ENCODE measurements around the gene GRIPAP1. TPM values are rescaled to one million over a fixed set of nuclear protein-coding genes. Genes with fewer than 3 reads are reported as not detected.
"Not testable (repeated sequence)": the region's sequence is repeated elsewhere in the genome, so short reads cannot be mapped to it uniquely, and the experiment has no call there.

The GRIPAP1 gene
- total RNA-seq, 1 experiment from 2014 or later, result 19.4 TPM

GRCh38 chrX:49001521-49002090, 458 bp downstream of the GRIPAP1 start:
- no peaks in the 10 kb centered on the region for H3K27me3 ChIP-seq
- H3K4me1 ChIP-seq, result no peaks in the 10 kb centered on the region
- H3K4me3 ChIP-seq, result peak overlapping the region; percentile 69
- DNase-seq, result peak; percentile 41 to 49
- no peaks in the 10 kb centered on the region for H3K36me3 ChIP-seq
- H3K9me3 ChIP-seq (replicated peaks), result no peaks in the 10 kb centered on the region
- H3K27ac ChIP-seq, result peak overlapping the region; percentile 92

- Histone ChIP-seq H3K27me3 (no peaks in the 10 kb centered on the region), H3K4me1 (no peaks in the 10 kb centered on the region), H3K36me3 (no peaks in the 10 kb centered on the region), H3K27ac (no peak overlapping the region), H3K9me3 (replicated peaks) (no peaks in the 10 kb centered on the region), H3K4me3 (no peak overlapping the region)
- DNase-seq, result no peak
These were observed 1.4 kb downstream of the GRIPAP1 start for GRCh38 chrX:49000636-49001035.

- H3K9me3 ChIP-seq (replicated peaks), result no peaks in the 10 kb centered on the region
- no peaks in the 10 kb centered on the region for H3K27me3 ChIP-seq
- no peaks in the 10 kb centered on the region for H3K36me3 ChIP-seq
- DNase-seq, result no peak
- no peak overlapping the region for H3K4me3 ChIP-seq
- H3K27ac ChIP-seq, result no peak overlapping the region
- H3K4me1 ChIP-seq, result no peaks in the 10 kb centered on the region
These were observed 3.0 kb downstream of the GRIPAP1 start for GRCh38 chrX:48999030-48999429.

- H3K9me3 ChIP-seq (replicated peaks), result no peaks in the 10 kb centered on the region
- DNase-seq, result no peak
- no peaks in the 10 kb centered on the region for H3K4me1 ChIP-seq
- no peak overlapping the region for H3K4me3 ChIP-seq
- no peaks in the 10 kb centered on the region for H3K27me3 ChIP-seq
- H3K36me3 ChIP-seq, result no peaks in the 10 kb centered on the region
- H3K27ac ChIP-seq, result no peak overlapping the region
These were observed 3.7 kb downstream of the GRIPAP1 start for GRCh38 chrX:48998391-48998790.

GRCh38 chrX:48997865-48998264, 4.2 kb downstream of the GRIPAP1 start:
- Histone ChIP-seq H3K9me3 (replicated peaks) (no peaks in the 10 kb centered on the region), H3K4me3 (no peak overlapping the region), H3K27me3 (no peaks in the 10 kb centered on the region), H3K4me1 (no peaks in the 10 kb centered on the region), H3K36me3 (no peaks in the 10 kb centered on the region), H3K27ac (no peak overlapping the region)
- DNase-seq, result no peak

GRCh38 chrX:48997455-48997854, 4.6 kb downstream of the GRIPAP1 start:
- DNase-seq, result no peak
- Histone ChIP-seq H3K36me3 (no peaks in the 10 kb centered on the region), H3K4me3 (no peak overlapping the region), H3K9me3 (replicated peaks) (no peaks in the 10 kb centered on the region), H3K27ac (no peak overlapping the region), H3K4me1 (no peaks in the 10 kb centered on the region), H3K27me3 (no peaks in the 10 kb centered on the region)

GRCh38 chrX:48996969-48997368, 5.1 kb downstream of the GRIPAP1 start:
- no peaks in the 10 kb centered on the region for H3K27me3 ChIP-seq
- no peak overlapping the region for H3K27ac ChIP-seq
- H3K9me3 ChIP-seq (replicated peaks), result no peaks in the 10 kb centered on the region
- peak; percentile 7 to 32 for DNase-seq
- no peaks in the 10 kb centered on the region for H3K4me1 ChIP-seq
- no peaks in the 10 kb centered on the region for H3K36me3 ChIP-seq
- H3K4me3 ChIP-seq, result no peak overlapping the region

- no peaks in the 10 kb centered on the region for H3K36me3 ChIP-seq
These were observed 9.7 kb downstream of the GRIPAP1 start for GRCh38 chrX:48992341-48992740.

GRCh38 chrX:48989483-48989882, 12.6 kb downstream of the GRIPAP1 start:
- Histone ChIP-seq H3K27me3 (no peaks in the 10 kb centered on the region), H3K9me3 (replicated peaks) (no peaks in the 10 kb centered on the region), H3K4me3 (no peak overlapping the region), H3K4me1 (no peaks in the 10 kb centered on the region), H3K27ac (no peak overlapping the region), H3K36me3 (no peaks in the 10 kb centered on the region)
- no peak for DNase-seq

More at GRCh38 chrX:48992341-48992740, 9.7 kb downstream of the GRIPAP1 start:
- H3K27ac ChIP-seq, result no peak overlapping the region
- no peaks in the 10 kb centered on the region for H3K9me3 ChIP-seq (replicated peaks)
- H3K4me3 ChIP-seq, result no peak overlapping the region
- no peaks in the 10 kb centered on the region for H3K27me3 ChIP-seq
- no peak for DNase-seq
- no peaks in the 10 kb centered on the region for H3K4me1 ChIP-seq

GRCh38 chrX:48983896-48984295, 18.2 kb downstream of the GRIPAP1 start:
- no peaks in the 10 kb centered on the region for H3K4me1 ChIP-seq
- no peaks in the 10 kb centered on the region; the same call in 1 of the 2 replicates for H3K36me3 ChIP-seq
- H3K27me3 ChIP-seq, result no peaks in the 10 kb centered on the region
- H3K27ac ChIP-seq, result no peak overlapping the region
- H3K9me3 ChIP-seq (replicated peaks), result no peaks in the 10 kb centered on the region
- no peak overlapping the region for H3K4me3 ChIP-seq
- no peak for DNase-seq

GRCh38 chrX:48983081-48983480, 19.0 kb downstream of the GRIPAP1 start:
- no peak for DNase-seq
- Histone ChIP-seq H3K4me3 (no peak overlapping the region), H3K36me3 (no peaks in the 10 kb centered on the region; the same call in 1 of the 2 replicates)

GRCh38 chrX:48981178-48981577, 20.9 kb downstream of the GRIPAP1 start:
- H3K36me3 ChIP-seq, result no peaks in the 10 kb centered on the region; the same call in 1 of the 2 replicates
- no peaks in the 10 kb centered on the region for H3K9me3 ChIP-seq (replicated peaks)
- no peak overlapping the region for H3K27ac ChIP-seq
- no peak overlapping the region for H3K4me3 ChIP-seq
- H3K27me3 ChIP-seq, result no peaks in the 10 kb centered on the region
- H3K4me1 ChIP-seq, result no peaks in the 10 kb centered on the region
- DNase-seq, result no peak

More at GRCh38 chrX:48983081-48983480, 19.0 kb downstream of the GRIPAP1 start:
- Histone ChIP-seq H3K9me3 (replicated peaks) (no peaks in the 10 kb centered on the region), H3K4me1 (no peaks in the 10 kb centered on the region), H3K27ac (no peak overlapping the region), H3K27me3 (no peaks in the 10 kb centered on the region)

GRCh38 chrX:48980341-48980740, 21.7 kb downstream of the GRIPAP1 start:
- H3K4me1 ChIP-seq; DNase-seq; H3K36me3 ChIP-seq; H3K27ac ChIP-seq; H3K27me3 ChIP-seq; H3K9me3 ChIP-seq (replicated peaks); H3K4me3 ChIP-seq: not testable (repeated sequence)

GRCh38 chrX:48978226-48978625, 23.8 kb downstream of the GRIPAP1 start:
- Histone ChIP-seq H3K27ac (no peak overlapping the region), H3K27me3 (no peaks in the 10 kb centered on the region), H3K4me3 (no peak overlapping the region), H3K36me3 (no peaks in the 10 kb centered on the region; the same call in 1 of the 2 replicates), H3K4me1 (no peaks in the 10 kb centered on the region), H3K9me3 (replicated peaks) (no peaks in the 10 kb centered on the region)
- DNase-seq, result no peak

- Histone ChIP-seq H3K27ac (no peak overlapping the region), H3K27me3 (no peaks in the 10 kb centered on the region), H3K4me1 (no peaks in the 10 kb centered on the region), H3K4me3 (no peak overlapping the region), H3K36me3 (no peaks in the 10 kb centered on the region; the same call in 1 of the 2 replicates), H3K9me3 (replicated peaks) (no peaks in the 10 kb centered on the region)
- no peak for DNase-seq
These were observed 26.0 kb downstream of the GRIPAP1 start for GRCh38 chrX:48976086-48976485.

- Histone ChIP-seq H3K27me3 (no peaks in the 10 kb centered on the region), H3K27ac (no peak overlapping the region), H3K4me1 (no peaks in the 10 kb centered on the region), H3K9me3 (replicated peaks) (no peaks in the 10 kb centered on the region), H3K36me3 (no peaks in the 10 kb centered on the region; the same call in 1 of the 2 replicates), H3K4me3 (no peak overlapping the region)
- DNase-seq, result no peak
These were observed 26.5 kb downstream of the GRIPAP1 start for GRCh38 chrX:48975541-48975940.
